AG20443 (cell line): ENCODE data around the gene SDHD.
"Not testable (repeated sequence)": the region's sequence is repeated elsewhere in the genome, so short reads cannot be mapped to it uniquely, and the experiment has no call there.

Source experiments
- DNase-seq: peaks from one replicate; pipeline ENCODE4 v3.0.0; 2012; ENCODE audit warnings: low spot score, mixed read lengths

Gene SDHD

DNA sequence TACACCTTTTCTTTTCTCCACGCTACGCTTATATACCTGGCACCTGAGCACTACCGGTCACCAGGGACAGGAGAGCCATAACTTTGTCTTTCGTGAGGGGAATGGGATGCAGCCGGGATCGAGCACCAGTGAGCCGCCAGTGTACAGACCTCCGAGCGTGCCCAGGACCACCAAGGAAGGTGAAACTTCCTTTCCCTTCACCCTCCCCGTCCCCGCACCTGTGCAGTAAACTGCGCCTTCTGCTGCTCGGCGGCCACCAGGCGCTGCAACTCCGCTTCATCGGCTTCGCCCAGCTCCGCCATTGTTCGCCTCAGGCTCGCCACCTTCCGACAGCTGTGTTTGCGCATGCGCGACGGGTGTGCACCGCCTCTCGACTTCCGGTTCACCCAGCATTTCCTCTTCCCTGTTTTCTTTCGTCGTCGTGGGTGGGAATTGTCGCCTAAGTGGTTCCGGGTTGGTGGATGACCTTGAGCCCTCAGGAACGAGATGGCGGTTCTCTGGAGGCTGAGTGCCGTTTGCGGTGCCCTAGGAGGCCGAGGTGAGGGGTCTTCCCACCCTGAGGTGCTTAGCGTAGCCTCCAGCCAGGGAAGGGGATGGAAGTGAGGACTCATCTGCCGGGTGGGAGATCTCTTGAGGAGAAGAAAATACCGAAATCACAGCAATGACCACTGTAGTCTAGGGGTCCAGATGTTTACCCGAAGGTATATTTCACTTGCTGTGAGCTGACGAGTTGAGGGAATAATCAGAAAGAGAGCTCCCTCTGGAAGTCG is at the start of gene SDHD, which contains the start of gene TIMM8B:
SDHD (plus strand) TSS at position 452 of the 770 bp plus-strand sequence; CDS start at position 487, 35 bp downstream.
TIMM8B (minus strand) TSS at position 335 of the 770 bp plus-strand sequence; CDS start at position 302, 33 bp downstream.
- peak; percentile 98 for DNase-seq

DNA sequence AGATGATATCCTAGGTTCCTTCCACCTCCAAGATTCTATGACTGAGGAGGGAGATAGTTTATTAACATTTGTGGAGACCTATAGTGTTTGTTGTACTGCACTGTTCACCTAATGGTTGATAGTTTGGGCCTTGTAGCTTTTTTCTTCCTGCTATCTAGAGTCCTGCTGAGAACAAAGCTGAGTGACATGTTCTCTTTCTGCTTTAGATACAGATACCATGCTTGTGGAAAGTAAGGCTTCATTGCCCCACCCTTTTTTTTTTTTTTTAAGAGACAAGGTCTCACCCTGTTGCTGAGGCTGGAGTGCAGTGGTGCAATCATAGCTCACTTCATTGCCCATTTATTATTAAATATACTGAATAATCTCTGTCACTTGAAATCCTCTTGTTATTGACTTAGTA is 49.1 kb upstream of the SDHD start:
- DNase-seq: no peak

DNA sequence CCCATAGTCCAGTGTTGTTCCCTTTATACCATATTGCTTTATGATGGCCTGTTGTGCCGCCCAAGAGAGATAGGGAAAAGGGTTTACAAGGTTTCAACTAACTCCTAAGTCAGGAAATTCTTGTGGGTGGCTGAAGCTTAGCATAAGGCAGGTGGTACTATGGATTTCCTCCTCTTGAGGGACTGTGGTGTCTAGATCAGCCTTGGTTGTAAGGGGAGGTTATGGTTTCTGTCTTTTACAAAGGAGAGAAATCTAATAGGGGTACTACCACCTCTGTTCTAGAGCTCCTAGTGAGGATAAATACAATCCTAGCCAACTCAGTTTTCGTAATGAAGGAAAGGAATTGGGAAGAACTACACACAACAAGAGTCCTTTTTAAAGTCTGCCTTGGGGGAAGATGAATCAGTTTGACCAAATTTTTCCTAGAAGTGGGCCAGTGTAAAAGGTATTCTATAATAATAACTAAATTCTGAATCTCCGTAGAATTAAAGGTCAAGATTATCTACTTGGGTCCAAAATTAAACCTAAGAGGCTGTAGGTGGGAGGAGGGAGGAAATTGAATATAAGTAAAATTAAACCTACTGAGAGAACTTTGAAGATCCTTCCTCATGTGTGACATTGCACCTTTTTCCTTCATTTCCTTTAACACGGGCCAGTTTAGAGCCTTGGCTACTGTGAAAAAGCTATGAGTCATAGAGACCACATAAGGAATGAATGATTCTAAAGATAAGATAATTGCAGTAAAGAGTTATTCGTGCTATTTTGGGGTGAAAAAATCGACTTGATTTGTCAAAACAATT is 44.3 kb upstream of the SDHD start:
- peak; percentile 20 for DNase-seq

DNA sequence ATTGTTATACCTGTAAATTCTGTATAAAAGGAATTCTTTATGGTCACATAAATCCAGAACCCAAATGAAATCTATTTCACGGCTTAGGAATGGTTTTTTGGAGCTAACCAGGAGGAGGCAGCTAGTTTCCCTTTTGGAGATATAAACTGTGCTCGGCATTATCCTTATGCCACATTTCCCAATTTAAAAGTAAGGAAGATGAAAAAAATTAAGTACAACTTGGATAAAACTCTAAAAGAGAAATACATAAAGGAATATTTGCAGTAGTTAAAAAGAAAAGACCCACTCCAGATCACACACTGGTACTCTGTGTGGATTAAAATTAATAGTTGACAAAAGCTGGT is 43.7 kb upstream of the SDHD start:
- no peak for DNase-seq

DNA sequence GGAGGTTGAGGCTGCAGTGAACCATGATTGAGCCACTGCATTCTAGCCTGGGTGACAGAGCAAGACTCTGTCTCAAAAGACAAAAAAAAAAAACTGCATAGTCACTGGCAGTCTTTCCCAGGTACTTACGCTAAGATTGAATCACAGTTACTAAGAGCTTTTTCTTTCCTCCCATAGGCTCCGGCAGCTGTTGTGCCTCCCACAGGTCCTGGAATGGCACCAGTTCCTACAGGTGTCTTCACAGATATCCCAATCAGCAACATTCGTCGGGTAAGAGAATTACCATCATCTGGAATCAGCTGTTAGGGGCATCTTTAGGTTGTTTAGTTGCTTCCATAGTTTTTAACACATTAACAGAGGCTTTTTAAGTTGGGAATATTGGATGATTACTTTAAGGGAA is 41.7 kb upstream of the SDHD start:
- DNase-seq: no peak

DNA sequence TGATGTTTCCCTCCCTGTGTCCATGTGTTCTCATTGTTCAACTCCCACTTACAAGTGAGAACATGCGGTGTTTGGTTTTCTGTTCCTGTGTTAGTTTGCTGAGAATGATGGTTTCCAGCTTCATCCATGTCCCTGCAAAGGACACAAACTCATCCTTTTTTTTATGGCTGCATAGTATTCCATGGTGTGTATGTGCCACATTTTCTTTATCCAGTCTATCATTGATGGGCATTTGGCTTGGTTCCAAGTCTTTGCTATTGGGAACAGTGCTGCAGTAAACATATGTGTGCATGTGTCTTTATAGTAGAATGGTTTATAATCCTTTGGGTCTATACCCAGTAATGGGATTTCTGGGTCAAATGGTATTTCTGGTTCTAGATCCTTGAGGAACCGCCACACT is 40.0 kb upstream of the SDHD start:
- not testable (repeated sequence) for DNase-seq

DNA sequence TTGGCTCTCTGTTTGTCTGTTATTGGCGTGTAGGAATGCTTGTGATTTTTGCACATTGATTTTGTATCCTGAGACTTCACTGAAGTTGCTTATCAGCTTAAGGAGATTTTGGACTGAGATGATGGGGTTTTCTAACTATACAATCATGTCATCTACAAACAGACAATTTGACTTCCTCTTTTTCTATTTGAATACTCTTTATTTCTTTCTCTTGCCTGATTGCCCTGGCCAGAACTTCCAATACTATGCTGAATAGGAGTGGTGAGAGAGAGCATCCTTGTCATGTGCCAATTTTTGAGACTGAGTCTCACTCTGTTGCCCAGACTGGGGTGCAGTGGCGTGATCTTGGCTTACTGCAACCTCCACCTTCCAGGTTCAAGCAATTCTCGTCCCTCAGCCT is 38.4 kb upstream of the SDHD start:
- DNase-seq: not testable (repeated sequence)

DNA sequence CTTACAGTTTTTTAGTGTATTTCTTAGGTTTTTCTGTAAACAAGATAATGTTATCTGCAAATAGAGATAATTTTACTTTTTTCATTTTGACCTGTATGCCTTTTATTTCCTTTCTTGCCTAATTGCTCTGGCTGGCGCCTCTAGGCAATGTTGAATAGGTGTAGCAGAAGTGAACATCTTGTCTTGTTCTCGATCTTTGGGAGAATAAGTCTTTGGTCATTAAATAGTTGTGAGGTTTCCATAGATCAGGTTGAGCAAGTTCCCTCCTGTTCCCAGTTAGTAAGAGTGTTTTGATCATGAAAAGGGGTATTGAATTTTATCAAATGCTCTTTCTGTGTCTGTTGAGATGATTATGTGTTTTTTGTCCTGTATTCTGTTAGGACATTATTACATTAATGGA is 36.9 kb upstream of the SDHD start:
- no peak for DNase-seq

DNA sequence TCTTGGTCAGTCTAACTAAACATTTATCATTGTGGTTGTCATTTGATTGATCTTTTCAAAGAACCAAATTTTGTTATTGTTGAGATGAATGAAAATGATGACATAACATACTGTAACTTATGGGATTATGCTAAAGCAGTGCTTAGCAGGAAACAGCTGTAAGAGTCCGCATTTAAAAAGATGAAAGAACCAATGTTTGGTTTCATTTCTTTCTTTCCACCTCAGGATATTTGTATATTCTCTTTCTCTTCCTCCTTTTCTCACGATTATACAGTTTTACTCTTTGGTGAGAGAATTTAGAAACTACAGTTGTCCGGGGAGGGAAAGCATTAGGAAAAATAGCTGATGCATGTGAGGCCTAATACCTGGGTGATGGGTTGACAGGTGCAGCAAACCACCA is 36.0 kb upstream of the SDHD start:
- no peak for DNase-seq

DNA sequence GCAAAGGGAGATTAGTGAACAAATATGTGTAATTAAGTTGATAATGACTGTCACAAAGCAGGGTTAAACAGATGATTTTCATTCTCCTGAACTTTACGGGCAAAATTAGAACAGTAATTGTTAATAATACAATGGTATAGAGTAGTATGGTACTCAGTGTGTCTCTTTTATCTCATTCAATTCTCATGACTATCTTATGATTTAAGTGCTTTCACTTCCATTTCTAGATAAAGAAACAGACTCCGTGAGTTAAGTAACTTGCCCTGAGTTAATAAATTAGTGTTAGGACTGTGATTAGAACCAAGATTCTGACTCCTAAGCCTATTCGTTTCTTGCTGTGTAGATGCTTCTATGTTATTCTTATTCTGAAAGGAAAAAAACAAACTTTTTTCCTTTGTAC is 34.9 kb upstream of the SDHD start:
- no peak for DNase-seq

DNA sequence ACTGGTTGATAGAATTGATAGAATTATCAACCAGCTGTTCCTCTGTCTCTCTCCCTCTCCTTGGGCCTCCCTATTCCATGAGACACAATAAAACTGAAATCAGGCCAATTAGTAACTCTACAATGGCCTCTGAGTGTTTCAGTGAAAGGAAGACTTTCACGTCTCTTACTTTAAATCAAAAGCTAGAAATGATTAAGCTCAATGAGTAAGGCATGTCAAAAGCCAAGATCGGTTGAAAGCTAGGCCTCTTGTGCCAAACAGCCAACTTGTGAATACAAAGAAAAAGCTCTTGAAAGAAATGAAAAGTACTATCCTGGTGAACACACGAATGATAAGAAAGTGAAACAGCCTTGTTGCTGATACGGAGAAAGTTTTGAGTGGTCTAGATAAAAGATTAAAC is 29.5 kb upstream of the SDHD start:
- DNase-seq: no peak

DNA sequence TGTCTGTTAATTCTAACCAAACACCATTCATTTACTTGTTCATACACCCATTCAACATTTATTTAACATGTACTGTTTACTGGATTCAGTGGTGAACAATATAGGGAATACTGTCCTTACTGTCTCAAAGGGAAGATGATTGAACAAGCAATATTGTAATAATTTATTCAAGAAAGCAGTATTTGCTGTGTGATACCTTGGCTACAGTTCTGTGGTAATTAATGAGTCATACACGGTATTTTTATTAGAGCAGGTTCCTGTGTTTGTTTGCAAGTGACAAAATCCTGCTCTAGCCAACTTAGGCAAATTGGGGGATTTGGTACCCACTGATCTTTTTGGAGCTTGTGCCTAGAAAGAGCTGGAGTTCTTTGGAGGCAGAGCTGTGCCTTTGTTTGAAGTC is 28.6 kb upstream of the SDHD start:
- DNase-seq: no peak

DNA sequence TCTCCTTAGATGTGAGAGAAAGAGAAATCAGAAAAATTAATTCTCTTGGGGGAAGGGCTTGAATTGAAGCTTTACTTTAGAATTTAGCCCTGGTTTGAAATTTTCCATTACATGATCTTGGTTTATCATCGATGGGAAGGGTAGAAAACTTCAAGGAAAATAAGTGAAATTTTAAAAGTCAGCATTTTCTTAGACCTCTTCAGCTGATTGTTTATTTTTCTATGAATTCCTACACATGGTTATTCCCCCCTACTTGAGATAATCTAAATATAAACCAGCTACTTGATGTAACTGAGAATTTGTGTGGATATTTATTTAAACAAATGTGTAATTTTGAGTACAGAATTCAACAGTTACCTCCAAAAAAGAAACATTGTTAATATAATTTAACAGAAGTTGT is 23.8 kb upstream of the SDHD start:
- no peak for DNase-seq

DNA sequence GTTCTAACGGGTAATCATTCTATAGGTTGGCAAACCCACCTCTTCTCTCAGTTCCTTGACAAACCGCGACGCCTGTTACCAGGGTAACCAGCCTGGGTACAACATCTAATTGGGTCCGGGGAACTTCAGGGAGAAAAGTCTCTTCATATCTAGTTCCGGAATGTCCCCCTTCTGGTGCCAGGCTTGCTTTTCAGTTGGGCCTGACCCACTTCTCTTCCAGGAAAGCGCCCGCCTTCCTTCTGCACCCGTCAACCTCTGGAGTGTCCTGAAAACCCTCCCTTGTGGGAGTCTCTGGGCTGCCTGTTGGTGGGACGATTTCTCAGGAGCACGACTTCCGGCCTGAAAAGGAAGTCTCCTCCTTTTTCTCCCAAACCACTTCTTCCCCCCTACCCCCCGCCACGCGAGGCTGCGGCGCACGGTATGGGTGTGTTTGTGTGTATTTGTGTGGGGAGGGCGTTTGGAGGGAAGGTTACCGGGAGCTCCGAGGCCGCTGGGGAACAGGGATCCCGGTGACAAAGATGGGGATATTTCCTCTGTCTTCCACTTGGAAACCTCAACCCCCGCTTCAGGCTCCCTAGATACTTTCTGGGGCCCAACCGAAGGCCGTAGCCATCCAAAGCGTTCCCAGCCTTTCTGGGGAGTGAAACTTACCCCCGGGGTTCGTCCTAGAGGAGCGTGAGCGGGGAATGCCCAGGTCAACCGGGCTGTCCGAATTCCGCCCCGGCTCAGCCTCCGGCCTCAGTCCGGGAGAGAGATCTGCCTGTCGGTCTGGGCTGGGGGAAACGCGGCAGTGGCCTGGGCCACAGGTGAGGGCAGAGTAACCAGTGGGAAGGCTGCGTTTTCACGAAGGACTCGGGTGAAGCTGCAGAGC is 12.5 kb upstream of the SDHD start, which contains the start of the genes NKAPD1 and PIH1D2:
NKAPD1 (plus strand) TSS at position 359 of the 871 bp plus-strand sequence. CDS start 1,276 bp downstream, outside the sequence.
PIH1D2 (minus strand) TSS at position 77 of the 871 bp plus-strand sequence. CDS start 843 bp downstream, outside the sequence.
- peak; percentile 88 for DNase-seq

DNA sequence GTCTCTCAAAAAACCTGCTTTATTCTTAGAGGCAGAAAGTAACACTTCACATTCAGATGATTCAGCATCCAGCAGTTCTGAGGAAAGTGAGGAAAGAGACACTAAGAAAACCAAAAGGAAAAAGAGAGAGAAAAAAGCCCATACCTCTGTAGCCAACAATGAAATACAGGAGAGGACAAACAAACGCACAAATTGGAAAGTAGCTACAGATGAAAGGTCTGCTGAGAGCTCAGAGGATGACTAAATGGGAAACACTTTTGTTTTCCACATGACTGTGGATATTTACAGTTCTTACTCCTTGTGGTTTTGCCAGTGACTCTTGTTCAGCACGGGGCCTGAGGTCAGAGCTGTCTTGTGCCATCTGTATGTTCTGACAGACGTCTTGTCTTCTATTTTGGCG is 3.9 kb upstream of the SDHD start:
- DNase-seq: peak; percentile 54

DNA sequence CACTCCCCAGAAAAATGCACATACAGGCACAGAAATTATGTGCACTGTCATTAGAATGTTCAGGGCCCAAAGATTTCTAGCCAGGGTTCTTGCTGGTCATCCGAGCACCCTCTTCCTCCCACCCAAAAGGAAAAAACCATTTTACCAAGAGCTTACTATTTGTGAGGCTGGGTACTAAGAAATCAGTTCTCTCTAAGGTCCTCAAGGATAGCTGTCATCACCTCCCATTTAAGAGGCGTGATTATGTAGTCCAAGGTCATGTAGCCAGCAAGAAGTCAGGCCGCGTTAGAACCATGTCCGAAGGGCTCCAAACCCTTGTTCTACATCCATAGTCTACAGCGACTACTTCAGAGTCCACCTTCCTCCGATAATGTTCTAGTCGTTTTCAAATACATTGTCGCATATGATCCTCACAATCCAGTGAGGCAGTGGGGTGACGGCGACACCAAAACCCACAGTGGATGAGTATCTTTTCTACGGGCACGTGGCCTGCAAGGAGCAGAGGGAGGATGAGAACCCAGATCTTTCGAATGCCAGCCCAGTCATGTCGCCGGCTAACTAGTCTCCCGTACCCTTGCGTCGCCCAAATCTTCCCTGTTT is 751 bp upstream of the SDHD start:
- peak; percentile 55 for DNase-seq

DNA sequence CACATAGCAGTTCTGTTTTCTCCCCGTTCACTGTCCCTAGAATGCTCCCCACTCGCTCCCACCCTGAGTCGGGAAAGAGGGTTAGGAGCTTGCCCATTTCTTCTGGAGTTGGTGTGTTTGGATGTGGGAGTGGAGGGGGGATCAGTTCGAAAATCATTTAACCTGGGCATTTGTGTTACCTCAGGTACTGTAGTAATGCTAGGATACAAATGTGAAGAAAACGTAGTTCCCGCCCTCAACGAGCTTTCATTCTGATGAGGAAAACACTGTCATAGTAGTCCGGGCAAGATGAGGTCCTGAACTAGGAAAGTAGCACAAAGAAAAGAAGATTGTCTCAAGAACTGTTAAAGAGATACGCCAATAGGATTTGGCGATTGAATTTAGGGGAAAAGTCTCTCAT is 539 bp downstream of the SDHD start:
- no peak for DNase-seq

DNA sequence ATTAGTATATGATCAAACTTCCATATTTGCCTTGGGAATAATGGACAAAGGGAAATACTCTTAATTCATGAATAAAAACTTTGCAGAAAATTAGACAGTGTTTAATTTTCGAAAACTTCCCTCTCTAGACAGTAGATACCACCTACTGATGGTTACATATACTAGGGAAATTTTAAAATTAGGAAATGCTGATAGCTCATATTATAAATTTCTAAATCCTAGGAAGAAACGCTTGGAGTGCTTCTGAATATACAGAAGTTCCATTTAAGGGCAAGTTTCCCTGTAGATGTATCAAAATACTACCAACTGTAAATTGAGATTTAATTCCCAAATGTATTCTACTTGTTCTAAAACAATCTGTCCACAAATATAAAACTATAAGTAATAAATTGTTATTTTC is 8.6 kb downstream of the SDHD start:
- not testable (repeated sequence) for DNase-seq

DNA sequence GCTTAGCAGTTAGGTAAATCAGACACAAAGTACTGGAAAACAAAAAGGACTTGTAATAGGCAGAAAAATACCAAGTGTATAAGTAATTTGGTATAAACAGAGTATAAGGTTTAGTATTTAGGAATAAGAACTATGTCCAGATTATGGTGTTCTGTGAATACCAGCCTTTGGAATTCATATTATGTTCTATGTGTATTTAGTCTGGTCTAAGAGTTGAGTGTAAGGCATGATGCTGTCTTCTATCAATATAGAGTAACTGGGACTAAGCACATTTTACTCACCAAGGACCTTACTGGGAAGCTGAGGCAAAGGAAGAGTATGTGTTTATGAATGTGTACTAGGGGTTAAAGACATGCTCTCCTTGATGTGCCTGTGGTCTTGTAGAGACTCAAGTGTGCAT is 9.5 kb downstream of the SDHD start:
- DNase-seq: no peak

DNA sequence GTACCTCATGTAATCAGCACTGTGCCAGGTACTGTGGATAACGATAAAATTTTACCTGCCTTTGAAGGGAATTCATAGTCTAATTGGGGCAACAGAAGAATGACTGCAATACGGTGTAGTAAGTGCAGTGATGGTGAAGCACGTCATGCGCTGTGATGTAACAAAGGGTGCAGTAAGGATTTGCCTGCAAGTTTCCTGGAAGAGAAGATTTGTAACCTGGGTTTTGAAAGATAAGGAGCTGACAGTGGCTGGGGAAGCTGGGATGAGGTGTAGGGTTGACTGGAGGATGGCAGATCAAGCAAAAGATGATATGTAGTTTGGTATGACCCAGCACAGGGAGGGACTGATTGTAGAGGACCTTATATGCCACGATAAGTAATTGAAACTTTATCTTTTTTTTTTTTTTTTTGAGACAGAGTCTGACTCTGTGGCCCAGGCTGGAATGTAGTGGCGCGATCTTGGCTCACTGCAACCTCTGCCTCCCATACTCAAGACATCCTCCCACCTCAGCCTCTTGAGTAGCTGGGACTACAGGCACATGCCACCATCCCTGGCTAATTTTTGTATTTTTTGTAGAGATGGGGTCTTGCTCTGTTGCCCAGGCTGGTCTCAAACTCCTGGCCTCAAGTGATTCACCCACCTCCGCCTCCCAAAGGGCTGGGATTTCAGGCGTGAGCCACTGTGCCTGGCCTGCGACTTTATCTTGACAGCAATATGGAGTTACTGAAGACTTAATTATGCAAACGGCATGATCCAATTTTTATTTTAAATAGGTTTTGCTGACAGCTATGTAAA is 11.3 kb downstream of the SDHD start:
- no peak for DNase-seq

DNA sequence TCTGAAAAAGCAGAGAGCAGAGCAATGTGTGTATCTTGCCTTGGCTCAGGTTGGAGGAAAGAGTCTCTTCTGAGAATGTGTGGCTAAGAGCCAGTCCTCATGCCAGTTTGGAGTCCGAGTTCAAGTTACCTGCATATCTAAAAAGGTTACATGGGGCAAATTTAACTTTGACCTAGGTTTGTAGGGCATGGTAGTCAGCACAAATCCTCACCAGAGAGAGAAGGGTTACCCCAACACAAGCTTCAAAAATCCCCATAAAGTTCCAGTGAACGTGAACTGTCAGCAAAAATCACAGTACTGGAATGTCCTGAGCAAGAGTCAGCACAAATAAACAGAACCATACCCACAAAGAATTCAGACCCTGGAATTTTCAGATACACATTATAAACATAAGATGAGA is 13.8 kb downstream of the SDHD start:
- no peak for DNase-seq
